Activated naive CD8-positive, alpha-beta T cell (primary cell): ENCODE data around the gene ZNF628.

Experiments
- H3K27ac Mint-ChIP-seq: one replicate; pipeline ENCODE4 v1.8.0; 2021; ENCODE audit warnings: mixed read lengths
- H3K27me3 Mint-ChIP-seq: one replicate; pipeline ENCODE4 v1.8.0; 2021; ENCODE audit warnings: mixed read lengths
- H3K36me3 Mint-ChIP-seq: one replicate; pipeline ENCODE4 v1.8.0; 2021; ENCODE audit warnings: mixed read lengths
- H3K4me1 Mint-ChIP-seq: one replicate; pipeline ENCODE4 v1.8.0; 2021; ENCODE audit warnings: low read depth, mixed read lengths
- H3K4me3 Mint-ChIP-seq: one replicate; pipeline ENCODE4 v1.8.0; 2021; ENCODE audit warnings: mild to moderate bottlenecking, mixed read lengths
- H3K9me3 Mint-ChIP-seq: one replicate; pipeline ENCODE4 v1.8.0; 2021; ENCODE audit warnings: low read depth, mixed read lengths

ZNF628 gene

GRCh38 chr19:55457683-55458457, 18.5 kb upstream of the ZNF628 start:
- Mint-ChIP-seq H3K4me3 (no peak overlapping the region), H3K36me3 (peaks cover 7% of the 10 kb centered on the region), H3K27me3 (peaks cover 3% of the 10 kb centered on the region), H3K9me3 (no peaks in the 10 kb centered on the region), H3K4me1 (peaks cover 29% of the 10 kb centered on the region), H3K27ac (peak overlapping the region; percentile 17)

GRCh38 chr19:55459551-55459949, 16.9 kb upstream of the ZNF628 start:
- H3K27me3 Mint-ChIP-seq = no peaks in the 10 kb centered on the region
- no peak overlapping the region for H3K4me3 Mint-ChIP-seq
- peaks cover 3% of the 10 kb centered on the region for H3K36me3 Mint-ChIP-seq
- no peak overlapping the region for H3K27ac Mint-ChIP-seq
- H3K9me3 Mint-ChIP-seq = no peaks in the 10 kb centered on the region
- peaks cover 24% of the 10 kb centered on the region for H3K4me1 Mint-ChIP-seq

GRCh38 chr19:55459950-55460657, 16.3 kb upstream of the ZNF628 start:
- Mint-ChIP-seq H3K36me3 (no peaks in the 10 kb centered on the region), H3K4me3 (peak overlapping the region; percentile 89), H3K27ac (peak overlapping the region; percentile 73), H3K4me1 (peaks cover 24% of the 10 kb centered on the region), H3K9me3 (no peaks in the 10 kb centered on the region), H3K27me3 (no peaks in the 10 kb centered on the region)

- Mint-ChIP-seq H3K9me3 (no peaks in the 10 kb centered on the region), H3K4me3 (peak overlapping the region; percentile 89), H3K27ac (peak overlapping the region; percentile 73), H3K27me3 (no peaks in the 10 kb centered on the region), H3K4me1 (peaks cover 24% of the 10 kb centered on the region), H3K36me3 (no peaks in the 10 kb centered on the region)
Observed at GRCh38 chr19:55460670-55461258, 15.7 kb upstream of the ZNF628 start.

GRCh38 chr19:55461259-55461973, 15.0 kb upstream of the ZNF628 start, which contains the start of gene ISOC2:
Gene ISOC2, minus strand, starts transcription at chr19:55461642. Its CDS starts 5,156 bp downstream, at chr19:55456486.
- Mint-ChIP-seq H3K36me3 (no peaks in the 10 kb centered on the region), H3K27me3 (no peaks in the 10 kb centered on the region), H3K4me3 (peak within 1 kb of the TSS; percentile 89), H3K4me1 (peaks cover 24% of the 10 kb centered on the region), H3K9me3 (no peaks in the 10 kb centered on the region), H3K27ac (peak within 1 kb of the TSS; percentile 87)

- Mint-ChIP-seq H3K9me3 (no peaks in the 10 kb centered on the region), H3K27me3 (no peaks in the 10 kb centered on the region), H3K4me3 (peak overlapping the region; percentile 89), H3K36me3 (no peaks in the 10 kb centered on the region), H3K27ac (peak overlapping the region; percentile 87), H3K4me1 (peaks cover 24% of the 10 kb centered on the region)
Observed at GRCh38 chr19:55461974-55462626, 14.3 kb upstream of the ZNF628 start.

- no peak overlapping the region for H3K27ac Mint-ChIP-seq
- peaks cover 24% of the 10 kb centered on the region for H3K4me1 Mint-ChIP-seq
- no peaks in the 10 kb centered on the region for H3K27me3 Mint-ChIP-seq
- no peaks in the 10 kb centered on the region for H3K36me3 Mint-ChIP-seq
- H3K9me3 Mint-ChIP-seq = no peaks in the 10 kb centered on the region
- peak overlapping the region; percentile 89 for H3K4me3 Mint-ChIP-seq
Observed at GRCh38 chr19:55462722-55463121, 13.7 kb upstream of the ZNF628 start.

- H3K4me1 Mint-ChIP-seq = peaks cover 24% of the 10 kb centered on the region
- no peak overlapping the region for H3K4me3 Mint-ChIP-seq
- no peak overlapping the region for H3K27ac Mint-ChIP-seq
- no peaks in the 10 kb centered on the region for H3K27me3 Mint-ChIP-seq
- no peaks in the 10 kb centered on the region for H3K9me3 Mint-ChIP-seq
- H3K36me3 Mint-ChIP-seq = no peaks in the 10 kb centered on the region
Observed at GRCh38 chr19:55463583-55464031, 12.8 kb upstream of the ZNF628 start.

- Mint-ChIP-seq H3K27me3 (no peaks in the 10 kb centered on the region), H3K4me1 (peaks cover 23% of the 10 kb centered on the region), H3K36me3 (no peaks in the 10 kb centered on the region), H3K27ac (no peak overlapping the region), H3K9me3 (no peaks in the 10 kb centered on the region), H3K4me3 (no peak overlapping the region)
Observed at GRCh38 chr19:55464039-55464661, 12.3 kb upstream of the ZNF628 start.

GRCh38 chr19:55464662-55465054, 11.8 kb upstream of the ZNF628 start, which contains the start of gene C19orf85:
Gene C19orf85, minus strand, starts transcription at chr19:55464751. Its CDS starts 197 bp downstream, at chr19:55464554.
- Mint-ChIP-seq H3K36me3 (no peaks in the 10 kb centered on the region), H3K27ac (no peak within 1 kb of the TSS), H3K27me3 (no peaks in the 10 kb centered on the region), H3K4me3 (no peak within 1 kb of the TSS), H3K9me3 (no peaks in the 10 kb centered on the region), H3K4me1 (peaks cover 23% of the 10 kb centered on the region)

GRCh38 chr19:55465460-55466240, 10.8 kb upstream of the ZNF628 start:
- no peaks in the 10 kb centered on the region for H3K27me3 Mint-ChIP-seq
- H3K4me1 Mint-ChIP-seq = peaks cover 14% of the 10 kb centered on the region
- no peak overlapping the region for H3K4me3 Mint-ChIP-seq
- no peak overlapping the region for H3K27ac Mint-ChIP-seq
- H3K9me3 Mint-ChIP-seq = no peaks in the 10 kb centered on the region
- H3K36me3 Mint-ChIP-seq = no peaks in the 10 kb centered on the region

GRCh38 chr19:55466241-55466614, 10.2 kb upstream of the ZNF628 start:
- Mint-ChIP-seq H3K36me3 (no peaks in the 10 kb centered on the region), H3K4me3 (no peak overlapping the region), H3K27ac (no peak overlapping the region), H3K27me3 (no peaks in the 10 kb centered on the region), H3K9me3 (no peaks in the 10 kb centered on the region), H3K4me1 (peaks cover 11% of the 10 kb centered on the region)

GRCh38 chr19:55467236-55468053, 9.0 kb upstream of the ZNF628 start:
- Mint-ChIP-seq H3K27me3 (no peaks in the 10 kb centered on the region), H3K4me1 (peaks cover 2% of the 10 kb centered on the region), H3K27ac (no peak overlapping the region), H3K36me3 (no peaks in the 10 kb centered on the region), H3K9me3 (no peaks in the 10 kb centered on the region), H3K4me3 (no peak overlapping the region)
